ENCODE measurements around the gene IL11RA.

The IL11RA gene

GRCh38 chr9:34655394-34655793 lies 3.4 kb downstream of the IL11RA start:
- DNase-seq, result no peak

DNA sequence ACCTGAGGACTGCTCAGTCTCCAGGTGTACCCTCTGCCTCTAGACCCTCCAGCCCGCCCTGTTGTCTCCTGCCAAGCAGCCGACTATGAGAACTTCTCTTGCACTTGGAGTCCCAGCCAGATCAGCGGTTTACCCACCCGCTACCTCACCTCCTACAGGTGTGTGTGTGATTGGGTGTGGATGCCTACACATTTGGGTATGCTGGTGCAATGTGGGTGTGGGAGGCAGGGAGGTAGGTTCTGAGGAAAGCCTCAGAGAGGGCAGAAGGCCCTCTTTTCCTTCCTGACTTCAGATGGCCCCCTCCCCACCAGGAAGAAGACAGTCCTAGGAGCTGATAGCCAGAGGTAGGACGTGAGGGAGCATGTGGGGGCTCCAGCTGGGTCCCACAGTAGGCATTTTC lies 5.0 kb downstream of the IL11RA start:
- no peak for DNase-seq

DNA sequence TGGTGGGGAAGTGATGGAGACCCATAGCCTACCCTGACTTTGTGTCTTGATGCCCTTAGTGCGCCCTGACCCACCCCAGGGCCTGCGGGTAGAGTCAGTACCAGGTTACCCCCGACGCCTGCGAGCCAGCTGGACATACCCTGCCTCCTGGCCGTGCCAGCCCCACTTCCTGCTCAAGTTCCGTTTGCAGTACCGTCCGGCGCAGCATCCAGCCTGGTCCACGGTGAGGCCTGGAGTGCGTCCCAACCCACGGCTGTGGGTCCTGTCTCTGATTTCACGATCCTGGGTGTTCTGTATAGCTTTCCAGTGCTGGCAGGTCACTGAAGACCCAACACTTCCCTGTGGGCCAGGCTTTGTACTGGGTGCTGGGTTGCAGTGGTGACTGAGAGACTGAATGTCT lies 6.5 kb downstream of the IL11RA start:
- no peak for DNase-seq

DNA sequence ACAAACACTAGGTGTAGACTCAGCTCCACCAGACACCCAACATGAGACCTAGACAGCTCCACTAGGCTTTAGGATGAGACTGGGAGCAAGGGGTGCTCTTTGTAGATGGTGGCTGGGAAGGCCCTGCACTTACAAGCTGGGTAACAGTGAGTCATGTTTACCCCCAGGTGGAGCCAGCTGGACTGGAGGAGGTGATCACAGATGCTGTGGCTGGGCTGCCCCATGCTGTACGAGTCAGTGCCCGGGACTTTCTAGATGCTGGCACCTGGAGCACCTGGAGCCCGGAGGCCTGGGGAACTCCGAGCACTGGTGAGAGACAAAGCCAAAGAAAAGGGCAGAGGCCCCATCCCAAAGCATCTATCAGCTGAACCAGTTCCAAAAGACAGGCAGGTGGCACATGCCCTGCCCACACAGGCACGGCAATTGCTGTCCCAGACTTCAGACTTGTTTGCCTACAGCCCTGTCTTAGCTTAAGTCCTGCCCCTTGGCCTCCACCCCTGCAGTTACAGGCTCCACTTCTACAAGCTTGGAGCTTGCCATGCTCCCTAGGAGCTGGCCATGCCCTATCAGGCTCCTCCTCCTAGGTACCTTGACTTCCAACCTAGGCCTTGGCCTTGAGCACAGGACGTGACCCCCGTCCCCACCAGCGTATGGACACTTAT lies 7.7 kb downstream of the IL11RA start:
- no peak for DNase-seq

DNA sequence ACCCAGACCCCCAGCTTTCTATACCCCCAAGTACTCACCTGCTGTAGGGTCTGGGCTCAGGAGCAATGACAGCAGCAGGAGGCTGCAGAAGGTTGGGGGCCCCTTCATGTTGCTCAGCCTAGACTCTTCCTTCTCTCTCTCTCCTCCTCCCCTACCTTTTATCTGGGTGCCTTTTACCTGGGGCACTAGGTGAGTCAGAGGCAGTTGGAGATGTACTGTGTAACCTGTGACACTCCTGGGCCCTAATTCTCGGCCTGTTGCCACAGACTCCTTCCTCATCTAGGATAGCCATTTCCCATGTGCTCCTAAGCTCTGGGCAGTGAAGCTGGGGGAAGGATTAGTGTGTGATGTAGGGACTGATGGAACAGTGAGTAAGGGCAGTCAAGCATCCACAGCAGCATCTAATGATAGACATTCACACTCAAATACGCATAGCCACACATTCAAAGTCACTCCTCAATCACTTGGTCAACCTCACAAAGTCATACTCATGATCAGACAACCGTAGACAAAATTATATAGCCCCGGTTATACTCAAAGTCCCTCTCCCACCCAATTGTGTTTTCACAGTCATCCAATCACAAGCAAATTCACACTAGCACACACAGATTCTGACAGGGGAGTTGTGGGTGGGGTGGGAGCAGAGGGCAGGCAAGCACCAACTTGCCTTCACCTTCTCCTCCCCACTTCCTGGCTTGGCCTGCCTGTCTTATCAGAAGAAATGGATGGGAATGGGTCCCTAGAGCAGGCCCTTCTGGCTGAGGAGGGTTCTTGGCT lies 10.7 kb downstream of the IL11RA start, which contains the start of gene CCL27:
Gene CCL27, minus strand, starts transcription at position 132 of the 777 bp plus-strand sequence. Its CDS starts 24 bp downstream, at position 108.
- DNase-seq, result no peak

GRCh38 chr9:34663303-34663605 lies 11.3 kb downstream of the IL11RA start:
- no peak for DNase-seq

DNA sequence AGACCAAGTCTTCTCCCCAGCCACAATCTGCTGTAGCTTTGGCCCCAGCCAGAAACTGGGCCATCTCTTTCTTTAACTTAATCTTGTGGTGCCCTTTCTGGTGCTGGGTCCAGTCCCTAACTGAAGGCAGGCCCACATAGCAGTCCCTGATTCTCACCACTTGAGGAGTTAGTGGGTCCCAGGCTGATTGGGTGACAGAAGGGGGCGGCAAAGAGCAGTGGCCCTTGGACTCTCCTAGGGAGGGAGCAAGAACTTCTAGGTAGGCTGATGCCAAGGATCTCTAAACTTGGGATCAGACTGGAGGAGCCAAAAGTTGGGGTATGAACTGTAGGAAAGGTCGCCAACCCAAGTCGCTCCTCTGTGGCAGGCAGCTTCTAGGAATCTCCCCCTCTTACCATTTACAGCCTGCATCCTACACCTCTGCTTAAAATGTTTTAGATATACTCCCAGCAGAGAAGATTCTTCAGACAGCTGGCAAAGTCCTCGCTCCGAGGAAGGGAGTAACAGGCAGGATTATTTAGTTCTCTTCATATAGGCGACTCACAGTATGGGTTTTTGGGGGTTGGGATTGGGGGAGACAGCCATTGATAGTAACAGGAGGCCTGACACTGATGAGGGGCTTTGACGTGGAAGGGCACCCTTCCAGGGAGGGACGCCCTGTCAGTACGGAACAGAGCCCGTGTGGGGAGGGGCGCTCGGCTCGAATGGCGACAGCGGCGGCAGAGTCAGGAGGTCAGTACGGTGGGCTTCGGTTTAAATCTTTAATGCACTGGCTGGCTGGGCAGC lies 12.5 kb downstream of the IL11RA start:
- peak; percentile 3 for DNase-seq

- no peak for DNase-seq
These were observed 13.0 kb downstream of the IL11RA start for GRCh38 chr9:34665067-34665380.

DNA sequence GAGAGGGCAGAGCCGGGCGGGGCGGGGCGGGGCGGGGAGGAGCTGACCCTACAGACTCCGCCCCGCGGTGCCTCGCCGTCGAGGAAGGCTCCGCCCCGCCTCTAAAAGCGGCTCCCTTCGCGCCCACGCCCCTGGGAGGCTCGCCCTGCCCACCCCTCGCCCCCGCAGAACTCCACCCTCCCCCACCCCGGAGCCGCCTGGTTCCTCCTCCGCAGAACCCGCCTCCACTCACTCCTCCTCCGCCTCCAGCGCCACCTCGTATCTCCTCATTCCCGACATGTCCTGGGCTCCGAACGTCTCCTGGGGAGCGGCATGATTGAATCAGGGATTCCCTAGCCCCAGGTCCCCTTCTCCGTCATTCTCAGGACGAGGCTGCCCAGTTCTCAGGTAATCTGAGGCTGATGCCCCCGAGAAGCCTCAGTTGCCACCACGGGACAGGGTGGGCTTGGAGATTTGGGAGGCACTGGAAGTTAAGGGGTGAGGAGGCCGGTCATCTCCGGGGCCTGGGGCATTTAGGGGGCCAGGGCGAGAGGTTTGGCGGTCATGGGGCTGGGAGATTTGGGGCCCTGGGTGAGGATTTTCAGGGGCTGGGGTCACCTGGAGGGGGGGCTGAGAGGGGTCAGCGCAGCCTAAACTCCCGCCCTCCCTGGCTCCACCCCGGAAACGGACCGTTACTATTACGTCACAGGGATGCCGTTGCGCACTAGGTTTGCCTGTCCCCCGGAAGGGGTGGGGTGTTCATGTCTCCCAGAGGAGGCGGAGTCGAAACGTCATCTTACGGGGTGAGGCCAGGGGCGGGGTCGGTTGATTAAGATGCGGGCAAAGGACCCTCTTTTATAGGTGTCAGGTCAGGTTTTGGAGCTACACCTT lies 13.6 kb downstream of the IL11RA start:
- peak; percentile 89 for DNase-seq

GRCh38 chr9:34669809-34670562 lies 18.0 kb downstream of the IL11RA start:
- no peak for DNase-seq

GRCh38 chr9:34671307-34671706 lies 19.3 kb downstream of the IL11RA start:
- DNase-seq, result no peak

GRCh38 chr9:34674440-34674839 lies 22.5 kb downstream of the IL11RA start:
- no peak for DNase-seq

GRCh38 chr9:34675048-34675714 lies 23.2 kb downstream of the IL11RA start:
- no peak for DNase-seq

GRCh38 chr9:34675869-34676268 lies 23.9 kb downstream of the IL11RA start:
- no peak for DNase-seq

DNA sequence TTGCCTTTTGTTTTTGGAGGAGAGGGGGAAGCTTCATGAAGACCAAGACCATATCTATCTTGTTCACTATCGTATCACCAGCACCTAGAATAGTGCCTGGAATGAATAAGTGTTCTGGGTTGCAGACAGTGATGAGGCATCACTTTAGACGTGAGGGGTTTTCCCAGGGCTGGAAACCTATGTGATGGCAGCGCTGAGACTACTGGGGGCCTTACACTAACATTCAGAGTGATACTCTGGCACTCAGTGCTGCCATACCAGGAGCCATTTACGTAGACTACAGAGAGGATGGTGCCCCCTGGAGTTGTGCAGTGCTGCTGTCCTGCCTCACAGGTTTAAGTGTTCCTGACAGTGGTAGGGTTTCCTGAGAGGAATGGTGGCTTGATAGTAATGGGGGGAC lies 32.2 kb downstream of the IL11RA start:
- DNase-seq, result no peak

DNA sequence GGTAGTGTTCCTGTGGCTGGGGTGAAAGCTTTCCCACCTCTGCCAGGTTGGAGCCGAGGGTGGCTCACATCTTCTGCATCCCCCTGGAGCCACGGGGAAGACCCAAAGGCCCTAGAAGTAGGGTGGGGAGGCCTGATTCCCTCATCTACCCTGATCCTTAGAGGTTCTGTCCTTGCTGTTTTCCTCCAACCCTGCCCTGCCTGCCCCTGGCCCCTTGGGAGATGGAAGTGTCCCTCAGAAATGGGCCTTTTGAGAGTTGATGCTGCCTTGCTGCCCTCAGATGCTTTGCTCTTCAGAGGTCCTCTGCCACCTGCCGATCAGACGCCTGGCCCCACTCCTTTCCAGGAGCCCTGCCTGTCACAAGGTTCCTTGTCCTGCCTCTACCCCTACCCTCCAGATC lies 32.8 kb downstream of the IL11RA start:
- DNase-seq, result no peak

DNA sequence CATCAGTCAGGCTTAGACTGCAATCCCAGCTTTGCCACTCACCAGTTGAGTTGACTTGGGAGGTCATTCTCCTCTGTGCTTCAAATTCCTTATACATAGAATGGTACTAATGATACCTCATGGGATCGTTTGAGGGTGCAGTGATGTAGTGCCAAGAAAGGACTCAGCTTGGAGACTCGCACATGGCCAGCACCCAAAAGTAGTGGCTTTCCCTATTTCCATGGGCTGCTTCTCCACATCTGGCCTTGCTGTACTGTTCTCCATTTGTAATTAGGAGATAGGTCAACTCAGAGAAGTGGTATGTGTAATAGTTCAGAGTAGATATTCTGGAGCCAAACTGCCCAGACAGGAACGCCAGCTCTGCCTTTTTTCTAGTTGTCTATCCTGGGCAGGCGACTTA lies 33.6 kb downstream of the IL11RA start:
- DNase-seq, result no peak

- no peak for DNase-seq
These were observed 34.2 kb downstream of the IL11RA start for GRCh38 chr9:34686231-34686630.

DNA sequence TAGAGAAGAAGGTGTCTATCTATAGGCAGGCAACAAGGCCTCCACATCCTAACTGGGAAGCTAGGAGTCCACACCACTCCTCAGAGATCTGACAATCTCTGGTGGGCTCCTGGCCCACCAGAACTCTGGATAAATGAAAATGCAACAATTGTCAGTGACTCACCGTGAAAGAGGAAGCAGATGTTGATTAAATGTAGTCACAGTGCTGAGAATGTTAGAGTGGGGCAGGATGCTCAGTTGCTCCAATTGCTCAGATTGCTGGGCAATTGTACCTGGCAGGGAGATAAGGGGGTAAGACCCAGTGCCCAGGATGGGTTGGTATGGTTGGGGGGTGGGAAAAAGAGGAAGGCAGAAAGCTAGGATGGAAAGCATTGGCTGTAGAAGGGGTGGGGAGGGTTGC lies 34.7 kb downstream of the IL11RA start:
- no peak for DNase-seq

DNA sequence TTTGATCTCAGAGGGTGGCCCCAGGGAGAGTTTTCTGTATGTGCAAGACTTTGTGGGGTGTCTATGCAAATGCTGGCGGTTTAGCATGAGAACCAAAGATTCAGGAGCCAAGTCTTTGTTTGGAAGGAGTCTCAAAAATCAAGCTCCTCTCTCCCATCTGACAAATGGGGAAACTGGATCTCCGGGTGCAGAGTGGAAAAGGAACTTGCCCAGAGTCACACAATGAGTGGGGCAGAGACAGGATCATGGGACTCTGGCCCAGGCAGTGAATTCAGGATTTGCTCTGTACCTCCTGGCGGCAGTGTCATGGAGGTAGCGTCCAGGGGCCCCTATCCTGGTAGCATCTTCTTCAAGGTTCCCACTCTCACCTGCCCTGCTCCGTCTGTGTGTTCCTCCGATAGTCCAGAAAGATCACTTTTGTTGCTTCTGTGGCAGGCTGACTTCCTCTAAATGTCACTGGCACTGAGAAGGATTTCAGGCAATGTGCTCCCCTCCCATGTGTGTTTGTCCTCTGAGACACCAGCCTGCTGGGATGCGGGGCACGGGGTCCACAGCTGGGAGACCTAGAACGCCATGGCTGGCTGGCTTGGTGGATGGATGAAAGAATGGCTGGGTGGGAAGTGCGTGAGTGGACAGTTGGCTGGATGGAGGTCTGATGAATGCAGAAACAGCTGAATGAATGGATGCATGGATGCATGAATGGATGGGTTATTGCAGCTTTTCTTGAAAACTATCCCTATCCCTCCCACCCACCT lies 35.5 kb downstream of the IL11RA start:
- no peak for DNase-seq
